CD4-positive, alpha-beta T cell treated with Interleukin-6 for 4 hours (primary cell): ENCODE measurements around the gene ANKMY1.

Experiments
- DNase-seq: peaks from one replicate; pipeline ENCODE4 v3.0.0-alpha.2; 2020; ENCODE audit warnings: mixed read lengths

The ANKMY1 gene

GRCh38 chr2:240578110-240578450, 20.3 kb upstream of the ANKMY1 start:
- no peak for DNase-seq

DNA sequence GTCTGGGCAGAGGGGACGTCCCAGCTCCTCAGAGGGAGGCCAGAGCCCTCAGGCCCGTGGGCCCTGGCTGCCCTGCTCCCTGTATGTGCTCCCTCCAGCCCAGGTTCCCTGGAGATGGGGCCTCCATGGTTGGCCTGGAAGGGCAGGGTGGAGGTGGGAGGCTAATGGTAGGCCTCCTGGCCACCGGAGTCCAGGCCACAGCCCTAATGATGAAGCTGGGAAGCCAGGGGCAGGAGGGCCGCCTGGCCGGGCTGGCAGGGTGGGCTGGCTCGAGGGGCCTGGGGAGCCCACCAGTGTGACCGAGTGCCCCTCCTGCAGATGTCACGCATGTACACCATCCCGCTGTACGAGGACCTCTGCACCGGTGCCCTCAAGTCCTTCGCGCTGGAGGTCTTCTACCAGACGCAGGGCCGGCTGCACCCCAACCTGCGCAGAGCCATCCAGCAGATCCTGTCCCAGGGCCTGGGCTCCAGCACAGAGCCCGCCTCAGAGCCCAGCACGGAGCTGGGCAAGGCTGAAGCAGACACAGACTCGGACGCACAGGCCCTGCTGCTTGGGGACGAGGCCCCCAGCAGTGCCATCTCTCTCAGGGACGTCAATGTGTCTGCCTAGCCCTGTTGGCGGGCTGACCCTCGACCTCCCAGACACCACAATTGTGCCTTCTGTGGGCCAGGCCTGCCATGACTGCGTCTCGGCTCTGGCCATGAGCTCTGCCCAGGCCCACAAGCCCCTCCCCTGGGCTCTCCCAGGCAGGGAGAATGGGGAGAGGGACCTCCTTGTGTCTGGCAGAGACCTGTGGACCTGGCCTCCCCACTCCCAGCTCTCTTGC, 19.7 kb upstream of the ANKMY1 start:
- no peak for DNase-seq

GRCh38 chr2:240576436-240577205, 18.8 kb upstream of the ANKMY1 start:
- DNase-seq: no peak

GRCh38 chr2:240576036-240576435, 18.2 kb upstream of the ANKMY1 start:
- DNase-seq: no peak

- DNase-seq: no peak
Measured at GRCh38 chr2:240575101-240575965, 17.5 kb upstream of the ANKMY1 start.

DNA sequence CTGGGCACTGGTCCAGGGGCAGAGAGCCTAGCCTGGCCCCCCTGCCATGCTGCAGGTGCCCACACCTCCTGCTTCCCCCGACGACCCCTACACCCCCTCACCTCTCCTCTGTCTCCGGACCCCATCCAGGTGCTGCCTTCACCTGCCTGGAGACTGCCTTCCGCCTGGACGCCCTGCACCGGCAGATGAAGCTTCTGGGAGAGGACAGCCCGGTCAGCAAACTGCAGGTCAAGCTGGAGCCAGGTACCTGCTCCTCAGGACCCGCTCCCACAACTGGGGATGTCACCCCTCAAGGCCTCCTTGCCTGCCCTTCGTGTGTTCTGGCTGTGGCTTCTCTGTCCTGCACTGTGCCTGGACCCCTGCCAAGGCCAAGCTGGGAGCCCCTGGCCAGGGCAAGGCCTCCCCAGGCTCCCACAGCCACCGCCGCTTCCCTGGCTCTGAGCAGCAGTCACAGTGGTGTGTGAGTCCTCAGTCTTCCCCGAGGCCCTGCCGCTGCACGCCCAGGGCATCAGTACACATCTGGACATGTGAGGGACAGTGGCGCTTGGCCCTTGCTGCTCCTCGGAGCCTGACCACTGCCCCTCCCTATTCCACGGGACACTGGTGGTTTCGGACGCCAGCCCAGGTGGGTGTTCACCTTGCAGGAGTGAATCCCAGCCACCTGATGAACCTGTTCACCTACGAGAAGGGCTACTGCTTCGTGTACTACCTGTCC, 16.8 kb upstream of the ANKMY1 start:
- no peak for DNase-seq

DNA sequence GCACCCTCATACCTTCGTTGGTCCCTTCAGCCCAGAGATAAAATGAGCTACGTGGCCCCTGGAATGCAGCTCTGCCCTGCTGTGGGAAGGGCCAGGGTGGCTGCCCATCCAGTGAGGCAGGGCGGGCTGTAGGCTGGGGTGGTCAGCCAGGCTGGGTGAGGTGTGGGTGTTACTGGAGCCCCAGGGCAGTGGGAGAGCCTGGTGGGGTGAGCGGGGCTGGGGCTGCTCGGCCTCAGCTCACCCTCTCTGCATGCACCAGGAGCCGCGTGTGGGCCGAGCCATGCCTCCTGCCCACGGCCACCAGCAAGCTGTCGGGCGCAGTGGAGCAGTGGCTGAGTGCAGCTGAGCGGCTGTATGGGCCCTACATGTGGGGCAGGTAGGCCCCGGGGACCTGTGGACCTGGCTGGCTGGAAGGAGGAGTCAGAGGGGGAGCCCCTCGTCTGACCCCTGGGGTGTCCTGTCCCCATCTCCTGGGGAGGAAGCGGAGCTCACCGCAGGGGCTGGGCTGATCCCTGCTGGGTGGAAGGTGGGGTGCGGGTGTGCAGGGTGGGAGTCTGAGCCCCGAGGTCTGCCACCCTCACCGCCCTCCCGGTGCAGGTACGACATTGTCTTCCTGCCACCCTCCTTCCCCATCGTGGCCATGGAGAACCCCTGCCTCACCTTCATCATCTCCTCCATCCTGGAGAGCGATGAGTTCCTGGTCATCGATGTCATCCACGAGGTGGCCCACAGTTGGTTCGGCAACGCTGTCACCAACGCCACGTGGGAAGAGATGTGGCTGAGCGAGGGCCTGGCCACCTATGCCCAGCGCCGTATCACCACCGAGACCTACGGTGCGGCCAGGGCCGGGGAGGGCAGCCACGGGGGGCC, 16.0 kb upstream of the ANKMY1 start:
- DNase-seq: no peak

DNA sequence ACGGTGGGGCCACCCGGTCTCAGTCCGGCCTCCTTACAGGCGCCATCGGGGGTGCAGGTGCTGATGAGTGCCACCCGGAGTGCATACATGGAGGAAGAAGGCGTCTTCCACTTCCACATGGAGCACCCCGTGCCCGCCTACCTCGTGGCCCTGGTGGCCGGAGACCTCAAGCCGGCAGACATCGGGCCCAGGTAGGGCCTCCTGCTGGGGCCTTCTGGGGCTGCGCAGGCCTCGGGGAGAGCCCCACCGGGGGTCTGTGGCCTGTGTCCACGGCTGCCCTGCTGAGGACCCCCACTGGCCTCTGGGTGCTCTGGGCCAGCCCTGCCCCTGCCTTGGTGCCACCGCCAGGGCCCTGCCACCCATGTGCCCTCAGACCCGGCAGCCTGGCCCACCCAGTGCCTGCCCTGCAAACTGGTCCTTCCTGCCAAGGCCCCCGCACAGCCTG, 15.3 kb upstream of the ANKMY1 start:
- no peak for DNase-seq

DNA sequence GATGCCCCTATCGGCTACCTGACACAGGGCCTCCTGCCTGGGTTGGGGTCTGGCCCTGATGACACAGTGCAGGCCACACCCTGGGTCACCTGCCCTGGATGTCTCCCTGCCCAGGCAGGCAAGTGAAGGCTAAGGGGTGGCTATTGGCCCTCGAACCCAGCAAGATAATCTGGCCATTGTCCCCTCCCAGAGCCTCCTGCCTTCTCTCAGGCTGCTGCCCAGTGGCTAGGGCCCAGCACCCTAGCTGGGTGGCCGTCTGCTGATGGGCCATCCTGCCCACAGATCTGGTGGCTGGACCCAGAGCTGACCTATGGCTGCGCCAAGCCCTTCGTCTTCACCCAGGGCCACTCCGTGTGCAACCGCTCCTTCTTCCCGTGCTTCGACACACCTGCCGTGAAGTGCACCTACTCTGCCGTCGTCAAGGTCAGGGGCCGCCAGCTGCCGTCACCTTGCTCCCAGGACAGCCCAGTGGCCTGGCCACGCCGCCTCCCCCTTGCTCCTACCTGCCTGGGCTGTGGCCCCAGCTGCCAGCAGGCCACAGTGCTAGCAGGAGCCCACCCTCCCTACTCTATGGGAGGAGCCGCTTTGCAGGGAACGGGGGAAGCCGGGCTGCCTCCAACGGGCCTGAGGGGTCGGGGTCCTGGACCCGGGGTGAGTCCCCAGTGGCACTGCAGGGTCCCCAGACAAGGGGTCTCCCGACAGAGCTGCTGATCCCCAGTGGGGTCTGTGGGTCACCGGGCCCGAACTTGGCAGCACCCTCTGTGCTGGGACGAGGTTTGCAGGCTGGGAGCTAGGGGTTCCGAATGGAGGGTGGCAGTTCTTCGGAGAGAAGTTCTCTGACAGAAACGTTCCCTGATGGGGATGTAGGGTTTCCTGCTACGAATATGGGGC, 14.6 kb upstream of the ANKMY1 start:
- no peak for DNase-seq

DNA sequence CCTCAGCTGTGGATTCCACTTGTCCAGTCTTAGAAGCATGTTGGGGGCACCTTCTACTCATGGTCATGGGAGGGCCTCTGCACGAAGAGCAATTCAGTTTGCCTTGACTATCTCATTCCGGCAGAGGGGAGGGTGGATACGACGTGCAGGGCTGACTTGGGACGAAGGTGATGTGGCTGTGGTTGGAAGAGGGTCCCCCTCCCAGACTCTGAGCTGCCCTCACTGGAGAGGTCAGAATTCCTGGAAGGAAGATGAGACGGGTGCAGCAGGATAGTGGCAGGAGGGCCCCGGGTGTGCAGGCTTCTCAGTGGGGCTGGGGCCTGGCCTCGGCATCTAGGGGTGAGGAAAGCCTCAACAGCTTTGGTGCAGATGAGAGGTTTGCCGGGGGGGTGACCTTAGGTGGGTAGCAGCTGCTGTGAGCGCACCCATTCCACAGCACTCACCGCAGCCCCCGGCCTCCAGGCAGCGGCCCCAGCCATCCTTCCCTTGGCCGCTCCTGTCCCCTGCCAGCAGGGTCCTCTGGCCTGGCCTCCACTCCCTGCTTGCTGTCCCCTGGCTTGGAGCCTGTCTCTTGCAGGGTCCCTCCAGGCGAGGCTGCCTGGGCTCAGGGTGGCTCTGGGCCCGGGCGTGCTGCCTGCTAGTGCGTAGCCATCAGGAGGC, 13.7 kb upstream of the ANKMY1 start:
- no peak for DNase-seq

GRCh38 chr2:240570531-240571313, 12.9 kb upstream of the ANKMY1 start:
- DNase-seq: no peak

DNA sequence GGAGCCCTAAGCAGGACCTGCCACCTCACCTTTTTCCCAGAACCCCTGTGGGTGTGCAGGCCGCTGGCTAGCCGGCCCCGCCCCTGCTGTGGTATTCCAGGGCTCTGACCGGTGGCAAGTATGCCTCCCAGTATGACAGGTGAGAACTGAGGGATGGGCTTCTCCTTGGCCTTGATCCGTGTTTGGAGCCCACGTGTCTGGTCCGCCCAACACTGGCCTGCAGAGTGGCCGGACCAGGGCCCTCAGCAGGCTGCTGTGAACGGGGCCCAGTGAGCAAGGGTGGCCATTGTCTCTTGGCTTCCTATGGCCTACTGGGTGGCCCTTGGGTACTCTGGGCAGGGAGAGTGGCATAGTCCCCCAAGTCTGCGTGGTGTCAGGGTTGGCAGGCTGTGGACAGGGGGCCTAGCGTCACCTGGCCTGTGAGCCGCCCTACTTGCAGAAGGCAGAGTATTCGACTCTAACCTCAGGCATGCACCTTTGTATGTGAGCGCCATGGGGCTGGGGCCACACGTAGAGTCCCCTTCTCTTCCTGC, 12.3 kb upstream of the ANKMY1 start:
- DNase-seq: no peak

- no peak for DNase-seq
Measured at GRCh38 chr2:240569523-240569997, 11.8 kb upstream of the ANKMY1 start.

DNA sequence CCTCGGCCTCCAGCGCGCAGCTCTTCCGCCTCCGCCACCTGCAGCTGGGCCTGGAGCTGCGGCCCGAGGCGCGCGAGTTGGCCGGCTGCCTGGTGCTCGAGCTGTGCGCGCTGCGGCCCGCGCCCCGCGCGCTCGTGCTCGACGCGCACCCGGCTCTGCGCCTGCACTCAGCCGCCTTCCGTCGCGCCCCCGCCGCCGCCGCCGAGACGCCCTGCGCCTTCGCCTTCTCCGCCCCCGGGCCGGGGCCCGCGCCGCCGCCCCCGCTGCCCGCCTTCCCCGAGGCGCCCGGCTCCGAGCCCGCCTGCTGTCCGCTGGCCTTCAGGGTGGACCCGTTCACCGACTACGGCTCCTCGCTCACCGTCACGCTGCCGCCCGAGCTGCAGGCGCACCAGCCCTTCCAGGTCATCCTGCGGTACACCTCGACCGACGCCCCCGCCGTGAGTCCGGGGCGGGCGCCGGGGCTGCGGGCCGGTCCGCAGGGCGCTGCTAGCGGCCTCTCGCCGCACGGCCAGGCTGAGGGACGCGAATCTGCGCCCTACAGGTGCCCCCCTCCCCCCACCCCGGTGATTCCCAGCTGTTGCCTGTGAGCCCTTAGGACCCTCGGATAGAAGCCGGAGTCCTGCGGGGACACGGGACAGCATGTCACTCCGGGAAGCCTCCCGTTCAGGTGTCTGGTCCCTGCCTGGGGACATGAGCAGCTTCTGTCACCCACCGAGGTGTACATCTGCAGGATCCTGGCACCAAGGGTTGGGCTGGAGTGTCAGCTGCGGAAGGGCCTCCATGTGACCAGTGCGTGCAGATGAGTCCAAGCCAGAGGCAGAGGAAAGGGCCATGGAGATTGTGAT, 11.1 kb upstream of the ANKMY1 start:
- peak; percentile 75 for DNase-seq

DNA sequence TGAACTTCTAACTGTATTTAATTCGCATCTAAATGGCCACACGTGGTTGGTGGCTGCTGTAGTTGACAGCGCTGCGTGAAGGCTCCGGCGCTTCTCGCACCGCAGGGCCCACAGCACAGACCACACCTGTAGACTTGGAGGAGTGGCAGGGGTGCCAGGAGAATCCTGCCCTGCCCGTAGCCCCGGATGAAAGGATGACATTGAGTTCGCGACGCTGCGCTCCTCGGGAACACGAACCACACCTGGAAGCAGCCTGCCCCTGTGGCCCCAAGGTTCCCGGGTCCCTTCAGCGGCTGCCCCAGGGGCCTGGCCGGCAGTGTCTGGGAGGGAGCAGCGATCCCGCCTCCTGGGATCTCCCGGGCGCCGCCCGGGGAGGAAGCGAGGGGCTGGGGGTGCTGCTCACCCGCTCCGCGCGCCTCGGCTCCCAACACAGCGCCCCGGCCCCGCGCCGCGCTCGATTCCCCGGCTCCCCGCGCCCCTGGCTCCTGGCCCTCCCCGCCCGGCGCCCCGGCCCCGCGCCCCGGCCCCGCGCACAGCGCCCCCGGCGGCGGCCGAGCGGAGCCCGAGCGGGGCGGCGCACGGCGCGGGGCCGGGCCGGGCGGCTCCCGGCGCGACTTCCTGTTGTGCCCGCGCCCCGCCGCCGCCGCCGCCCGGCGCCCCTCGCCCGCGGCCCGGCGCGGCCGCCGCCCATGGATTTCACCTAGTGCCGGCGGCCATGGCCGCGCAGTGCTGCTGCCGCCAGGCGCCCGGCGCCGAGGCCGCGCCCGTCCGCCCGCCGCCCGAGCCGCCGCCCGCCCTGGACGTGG, 10.3 kb upstream of the ANKMY1 start, which contains the start of gene RNPEPL1:
RNPEPL1 (plus strand) TSS at position 613 of the 806 bp plus-strand sequence; CDS start at position 716, 103 bp downstream.
- DNase-seq: peak; percentile 69

DNA sequence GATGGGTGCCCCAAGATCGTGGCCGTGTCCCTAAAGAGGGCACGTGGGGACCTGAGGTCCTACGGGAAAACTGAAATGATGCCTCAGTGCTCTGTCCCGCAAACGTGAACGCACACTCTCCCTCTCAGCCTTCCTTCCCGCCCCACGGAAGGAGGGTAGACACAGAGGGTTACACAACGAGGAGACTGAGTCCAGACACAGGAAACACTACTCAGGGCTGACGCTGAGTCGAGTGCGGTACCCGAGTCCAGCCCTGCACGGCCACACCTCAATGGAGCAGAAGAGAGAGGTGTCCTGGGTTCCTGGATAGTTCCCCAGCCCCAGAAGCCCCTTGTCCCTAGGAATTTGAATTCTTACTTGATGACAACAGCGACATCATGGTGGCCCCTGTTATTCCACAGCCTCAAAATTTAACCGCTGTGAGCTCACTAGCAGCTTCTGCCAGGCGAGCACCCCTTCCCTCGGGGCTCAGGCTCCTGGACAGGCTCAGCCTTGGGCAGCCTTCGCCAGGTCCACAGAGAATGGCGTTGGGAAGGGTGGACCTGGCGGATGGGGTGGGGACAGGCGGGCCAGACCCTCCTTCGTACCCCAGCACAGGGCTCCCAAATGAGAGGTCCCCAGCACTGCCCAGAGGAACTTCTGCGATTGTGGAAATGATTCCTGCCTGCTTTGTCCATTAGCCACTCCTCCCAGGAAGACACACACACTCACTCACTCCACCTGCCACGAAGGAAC, 9.5 kb upstream of the ANKMY1 start:
- peak; percentile 72 for DNase-seq
